H9 (cell line): Measurements from ENCODE around the gene WNT2. TPM values are rescaled to one million over a fixed set of nuclear protein-coding genes. Genes with fewer than 3 reads are reported as not detected.

Source experiments
- DNase-seq: peaks from one replicate; pipeline ENCODE4 v3.0.0-alpha.2; 2017
- H2AFZ ChIP-seq: one replicate; pipeline ENCODE4 v1.6.1; 2013; ENCODE audit warnings: mild to moderate bottlenecking, low read length, control low read depth, moderate library complexity
- H2AK5ac ChIP-seq: 2 replicates; pipeline ENCODE4 v1.6.1; 2013; ENCODE audit warnings: low read length, control low read depth, mixed read lengths; ENCODE audit not compliant: insufficient read length
- H2BK120ac ChIP-seq: one replicate; pipeline ENCODE4 v1.6.1; 2013; ENCODE audit warnings: low read depth, mild to moderate bottlenecking, low read length, control low read depth, inconsistent platforms; ENCODE audit not compliant: poor library complexity, severe bottlenecking
- H2BK12ac ChIP-seq: 2 replicates; pipeline ENCODE4 v1.6.1; 2013; ENCODE audit warnings: low read length, control low read depth, mixed read lengths, low read depth; ENCODE audit not compliant: insufficient read length
- H2BK15ac ChIP-seq: 2 replicates; pipeline ENCODE4 v1.6.1; 2013; ENCODE audit warnings: low read depth, low read length, control low read depth
- H2BK20ac ChIP-seq: one replicate; pipeline ENCODE4 v1.6.1; 2013; ENCODE audit warnings: low read depth, mild to moderate bottlenecking, low read length, control low read depth, inconsistent platforms; ENCODE audit not compliant: poor library complexity, severe bottlenecking
- H2BK5ac ChIP-seq: 2 replicates; pipeline ENCODE4 v1.6.1; 2013; ENCODE audit warnings: low read length, control low read depth, mixed read lengths; ENCODE audit not compliant: insufficient read length
- H3K14ac ChIP-seq: 2 replicates; pipeline ENCODE4 v1.6.1; 2013; ENCODE audit warnings: low read length, control low read depth; ENCODE audit not compliant: insufficient read depth
- H3K18ac ChIP-seq: 2 replicates; pipeline ENCODE4 v1.6.1; 2013; ENCODE audit warnings: low read depth, mild to moderate bottlenecking, mixed read lengths, low read length, control low read depth; ENCODE audit not compliant: insufficient read length
- H3K23ac ChIP-seq: 2 replicates; pipeline ENCODE4 v1.6.1; 2013; ENCODE audit warnings: low read length, control low read depth, mixed read lengths, low read depth; ENCODE audit not compliant: insufficient read length
- H3K23me2 ChIP-seq: 2 replicates; pipeline ENCODE4 v1.6.1; 2013; ENCODE audit warnings: low read depth, mild to moderate bottlenecking, mixed read lengths, low read length, control low read depth; ENCODE audit not compliant: insufficient read length, poor library complexity, severe bottlenecking
- H3K27ac ChIP-seq: 2 replicates; pipeline ENCODE4 v1.5.1; 2013; ENCODE audit warnings: low read length, control low read depth, mixed read lengths, low read depth; ENCODE audit not compliant: insufficient read length
- H3K27me3 ChIP-seq: 2 replicates; pipeline ENCODE4 v1.6.1; 2013; ENCODE audit warnings: low read length, control low read depth, inconsistent platforms; ENCODE audit not compliant: insufficient read depth
- H3K4ac ChIP-seq: 2 replicates; pipeline ENCODE4 v1.6.1; 2013; ENCODE audit warnings: low read depth, mild to moderate bottlenecking, control low read depth, inconsistent platforms, low read length, moderate library complexity
- H3K4me1 ChIP-seq: 2 replicates; pipeline ENCODE4 v1.6.1; 2013; ENCODE audit warnings: low read length, control low read depth, inconsistent platforms; ENCODE audit not compliant: insufficient read depth
- H3K4me2 ChIP-seq: 2 replicates; pipeline ENCODE4 v1.6.1; 2013; ENCODE audit warnings: low read length, control low read depth, mixed read lengths; ENCODE audit not compliant: insufficient read length, insufficient read depth
- H3K56ac ChIP-seq: 2 replicates; pipeline ENCODE4 v1.6.1; 2013; ENCODE audit warnings: low read depth, mild to moderate bottlenecking, mixed read lengths, low read length, control low read depth; ENCODE audit not compliant: insufficient read length
- H3K79me1 ChIP-seq: 2 replicates; pipeline ENCODE4 v1.6.1; 2013; ENCODE audit warnings: low read depth, mild to moderate bottlenecking, moderate library complexity, low read length, control low read depth, inconsistent platforms; ENCODE audit not compliant: insufficient read depth, poor library complexity, severe bottlenecking
- H3K79me2 ChIP-seq: 2 replicates; pipeline ENCODE4 v1.6.1; 2013; ENCODE audit warnings: low read length, control low read depth, inconsistent platforms; ENCODE audit not compliant: insufficient read depth
- H3K9ac ChIP-seq: 2 replicates; pipeline ENCODE4 v1.6.1; 2013; ENCODE audit warnings: low read length, control low read depth, mixed read lengths; ENCODE audit not compliant: insufficient read length; ENCODE audit errors: extremely low read depth
- H3K9me3 ChIP-seq: one replicate; pipeline ENCODE4 v1.6.1; 2013; ENCODE audit warnings: low read depth, low read length, inconsistent platforms; ENCODE audit not compliant: control insufficient read depth
- H3T11ph ChIP-seq: one replicate; pipeline ENCODE4 v1.6.1; 2013; ENCODE audit warnings: mild to moderate bottlenecking, low read length, control low read depth, inconsistent platforms
- H4K20me1 ChIP-seq: one replicate; pipeline ENCODE4 v1.6.1; 2013; ENCODE audit not compliant: control insufficient read depth, insufficient read length, insufficient read depth
- H4K5ac ChIP-seq: 2 replicates; pipeline ENCODE4 v1.6.1; 2013; ENCODE audit warnings: low read depth, mild to moderate bottlenecking, mixed read lengths, low read length, control low read depth; ENCODE audit not compliant: insufficient read length
- H4K8ac ChIP-seq: replicated peaks from 2 replicates; pipeline ENCODE4 v1.6.1; 2013; ENCODE audit warnings: low read length, control low read depth, mixed read lengths, low read depth; ENCODE audit not compliant: insufficient read length
- H4K91ac ChIP-seq: 2 replicates; pipeline ENCODE4 v1.6.1; 2013; ENCODE audit warnings: low read depth, mild to moderate bottlenecking, moderate library complexity, mixed read lengths, low read length, control low read depth; ENCODE audit not compliant: insufficient read length
- H3K27ac Mint-ChIP-seq, 3 experiments: 2 replicates in 2 of 3; 3 replicates in 1 of 3; pipeline ENCODE4 v1.8.0; 2020 to 2021; ENCODE audit warnings: mixed read lengths in 3 of 3, mild to moderate bottlenecking in 1 of 3, moderate library complexity in 1 of 3
- H3K27me3 Mint-ChIP-seq: 2 replicates; pipeline ENCODE4 v1.8.0; 2021; ENCODE audit warnings: low read depth, mild to moderate bottlenecking, moderate library complexity, mixed read lengths
- H3K36me3 Mint-ChIP-seq, 3 experiments: 2 replicates in 2 of 3; 3 replicates in 1 of 3; pipeline ENCODE4 v1.8.0; 2020 to 2021; ENCODE audit warnings: low read depth in 3 of 3, mixed read lengths in 3 of 3; ENCODE audit not compliant: insufficient read depth in 1 of 3
- H3K4me1 Mint-ChIP-seq, 2 experiments: 2 replicates each; pipeline ENCODE4 v1.8.0; 2020; ENCODE audit warnings: mixed read lengths in 2 of 2
- H3K4me3 Mint-ChIP-seq, 2 experiments: 2 replicates in 1 of 2; 3 replicates in 1 of 2; pipeline ENCODE4 v1.8.0; 2020 to 2021; ENCODE audit warnings: mild to moderate bottlenecking in 2 of 2, mixed read lengths in 2 of 2, moderate library complexity in 1 of 2
- H3K9me3 Mint-ChIP-seq, 2 experiments: 2 replicates in 1 of 2; 3 replicates in 1 of 2; pipeline ENCODE4 v1.8.0; 2020; ENCODE audit warnings: mild to moderate bottlenecking in 2 of 2, mixed read lengths in 2 of 2, moderate library complexity in 1 of 2
- CTCF ChIP-seq: fragments of 200-600 bp; sonication (generic); conservative IDR thresholded peaks from 3 replicates; pipeline ENCODE4 v1.8.0; 2021; ENCODE audit warnings: antibody characterized with exemption, mild to moderate bottlenecking
- WGBS: extraction: QIAGEN DNeasy Blood & Tissue Kit; methylation state at CpG from one replicate; pipeline ENCODE4 v1.1.7; 2013; ENCODE audit warnings: missing lambda C conversion rate, low lambda C conversion rate, mixed read lengths; ENCODE audit not compliant: insufficient read length; ENCODE audit errors: extremely low coverage; 5-methylcytosine and 5-hydroxymethylcytosine counted together
- total RNA-seq: library from RNA; stranded (reverse); gene quantifications from 2 replicates; pipeline ENCODE4 v1.2.1, GENCODE V29; 2021

WNT2 gene
- total RNA-seq, 1 experiment from 2014 or later, result not detected

DNA sequence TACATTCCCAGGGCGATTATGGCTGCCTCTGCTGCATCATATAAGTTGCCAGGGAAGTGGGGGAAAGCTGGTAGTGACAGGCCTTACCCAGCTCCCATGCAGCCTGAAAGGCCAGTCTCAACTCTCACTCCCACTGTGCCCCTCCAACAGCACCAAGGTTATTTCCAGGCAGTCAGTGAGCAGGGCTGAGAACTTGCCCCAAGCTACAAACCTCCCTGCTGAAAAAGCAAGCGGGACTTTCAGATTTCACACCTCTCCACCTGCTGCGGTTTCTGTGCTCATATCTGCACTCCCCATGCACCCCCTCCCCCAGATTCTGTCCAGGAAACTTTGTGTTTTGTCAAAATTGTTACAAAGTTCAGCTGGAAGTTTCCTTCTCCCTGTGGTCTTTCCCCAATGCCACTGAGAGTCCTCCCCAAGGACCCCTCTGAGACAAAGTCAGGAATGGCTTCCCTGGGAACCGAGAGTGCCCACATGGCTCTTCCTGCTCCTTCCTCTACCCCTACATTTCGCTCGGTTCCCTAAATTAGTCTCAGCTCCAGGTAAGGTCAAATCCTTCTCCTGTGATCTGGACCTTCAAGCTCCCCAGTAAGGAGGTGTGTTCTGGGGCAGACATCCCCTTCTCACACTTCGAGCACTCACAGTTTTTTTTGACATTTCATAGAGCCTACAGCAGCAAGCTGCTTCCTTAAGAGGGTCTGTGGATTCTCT lies 25.3 kb upstream of the WNT2 start:
- H3K79me1 ChIP-seq, result no peaks in the 10 kb centered on the region
- H3K36me3 Mint-ChIP-seq, result no peaks in the 10 kb centered on the region
- H2BK120ac ChIP-seq, result no peak overlapping the region
- no peak overlapping the region for H4K5ac ChIP-seq
- no peaks in the 10 kb centered on the region for H3K9me3 ChIP-seq
- H3K27me3 Mint-ChIP-seq, result peaks cover 8% of the 10 kb centered on the region
- TF ChIP-seq CTCF, result no peak
- no peak overlapping the region for H3K27ac ChIP-seq
- no peak overlapping the region for H3K4me2 ChIP-seq
- no peaks in the 10 kb centered on the region for H3K9me3 Mint-ChIP-seq
- no peak overlapping the region for H2BK5ac ChIP-seq
- H2AK5ac ChIP-seq, result no peak overlapping the region
- no peaks in the 10 kb centered on the region for H3K27me3 ChIP-seq
- no peak overlapping the region for H3K18ac ChIP-seq
- no peak overlapping the region for H3K4ac ChIP-seq
- no peak overlapping the region for H3K23ac ChIP-seq
- peaks cover 7 to 9% of the 10 kb centered on the region in 2 experiments for H3K4me1 Mint-ChIP-seq
- no peaks in the 10 kb centered on the region for H3K79me2 ChIP-seq
- H4K20me1 ChIP-seq, result no peaks in the 10 kb centered on the region
- no peak overlapping the region for H3K56ac ChIP-seq
- H3K14ac ChIP-seq, result no peak overlapping the region
- H2BK12ac ChIP-seq, result no peak overlapping the region
- no peak overlapping the region for H3T11ph ChIP-seq
- H2BK20ac ChIP-seq, result no peak overlapping the region
- peak overlapping the region in 1 of 3 experiments; percentile 32; a peak in 1 of 7 replicates for H3K27ac Mint-ChIP-seq
- H4K91ac ChIP-seq, result no peak overlapping the region
- no peaks in the 10 kb centered on the region for H3K4me1 ChIP-seq
- H4K8ac ChIP-seq, result no peak overlapping the region
- H3K9ac ChIP-seq, result no peak overlapping the region
- no peaks in the 10 kb centered on the region for H3K23me2 ChIP-seq
- H2BK15ac ChIP-seq, result no peak overlapping the region
- no peak overlapping the region for H2AFZ ChIP-seq
- no peak overlapping the region for H3K4me3 Mint-ChIP-seq
- no peak for DNase-seq
- WGBS, result no CpG with 5 or more reads among the region's 7 CpGs
